Stimulated activated CD8-positive, alpha-beta memory T cell treated with anti-CD3 and anti-CD28 coated beads, Interleukin-7, amount 100 ng/mL, for 48 hours (primary cell): ENCODE data around the gene FAM234A.

Experiments used
- DNase-seq, 2 donors: peaks; one replicate each; pipeline ENCODE4 v3.0.0-alpha.2; 2020; ENCODE audit warnings: low read depth in 1 of 2; ENCODE audit errors: extremely low read depth in 1 of 2

FAM234A gene

GRCh38 chr16:280005-280460, 45.4 kb downstream of the FAM234A start:
- DNase-seq = no peak

- no peak for DNase-seq
Observed at GRCh38 chr16:280552-280951, 45.9 kb downstream of the FAM234A start, which contains the start of gene ARHGDIG. Gene ARHGDIG, plus strand, starts transcription at chr16:280591. Its CDS starts 90 bp downstream, at chr16:280681.

GRCh38 chr16:280991-281659, 46.5 kb downstream of the FAM234A start:
- DNase-seq = no peak

GRCh38 chr16:281660-282255, 47.1 kb downstream of the FAM234A start:
- no peak for DNase-seq

GRCh38 chr16:282491-282890, 47.9 kb downstream of the FAM234A start:
- DNase-seq = no peak

GRCh38 chr16:283033-283805, 48.6 kb downstream of the FAM234A start, which contains the start of gene PDIA2:
Gene PDIA2, plus strand, starts transcription at chr16:283164. Its CDS starts 6 bp downstream, at chr16:283170.
- no peak for DNase-seq

- DNase-seq = no peak
Observed at GRCh38 chr16:284204-285120, 49.8 kb downstream of the FAM234A start.

- no peak for DNase-seq
Observed at GRCh38 chr16:285146-286055, 50.8 kb downstream of the FAM234A start.

- DNase-seq = no peak
Observed at GRCh38 chr16:286491-287297, 52.1 kb downstream of the FAM234A start.

- DNase-seq = no peak
Observed at GRCh38 chr16:287298-287811, 52.7 kb downstream of the FAM234A start.

- no peak for DNase-seq
Observed at GRCh38 chr16:287981-288920, 53.6 kb downstream of the FAM234A start.

GRCh38 chr16:289395-289997, 54.9 kb downstream of the FAM234A start:
- no peak for DNase-seq

- DNase-seq = no peak
Observed at GRCh38 chr16:290015-290680, 55.5 kb downstream of the FAM234A start.

- no peak for DNase-seq
Observed at GRCh38 chr16:290681-291405, 56.2 kb downstream of the FAM234A start.

GRCh38 chr16:291539-291938, 56.9 kb downstream of the FAM234A start:
- no peak for DNase-seq
